Left ventricle myocardium inferior (tissue), 1 donor: Measurements from ENCODE around the gene PLA2G4A. TPM values are rescaled to one million over a fixed set of nuclear protein-coding genes. Genes with fewer than 3 reads are reported as not detected.
A peak's percentile ranks its signal among the peaks of the same experiment; 100 is the strongest.

Source experiments
- DNase-seq: peaks from one replicate; pipeline ENCODE4 v3.0.0-alpha.2; 2020
- H3K27ac ChIP-seq: fragments of 200-600 bp; replicated peaks from 2 replicates; pipeline ENCODE4 v1.8.0; 2021
- H3K27me3 ChIP-seq: fragments of 200-600 bp; 2 replicates; pipeline ENCODE4 v1.8.0; 2021; ENCODE audit warnings: low read depth
- H3K36me3 ChIP-seq: fragments of 200-600 bp; 2 replicates; pipeline ENCODE4 v1.8.0; 2021
- H3K4me1 ChIP-seq: fragments of 200-600 bp; 2 replicates; pipeline ENCODE4 v1.8.0; 2021
- H3K4me3 ChIP-seq: fragments of 200-600 bp; 2 replicates; pipeline ENCODE4 v1.8.0; 2021; ENCODE audit warnings: mild to moderate bottlenecking, moderate library complexity
- H3K9me3 ChIP-seq: fragments of 200-600 bp; replicated peaks from 2 replicates; pipeline ENCODE4 v1.8.0; 2021
- intact Hi-C: fragments of 100-400 bp; cut with micrococcal nuclease; formaldehyde crosslinking; loops from one replicate; pipeline ENCODE4 v1.11.0; 2022
- total RNA-seq: library from RNA; stranded (reverse); fragmentation: NEBNext Ultra II Directional; extraction: Animal tissue kit (Norgen Biotek cat#: 25700); gene quantifications from one replicate; pipeline ENCODE4 v1.2.1, GENCODE V29; 2021
- TF ChIP-seq, protein P1 (sequence below): fragments of 200-600 bp; IDR thresholded peaks from 2 replicates; pipeline ENCODE4 v1.8.0; 2021; ENCODE audit warnings: antibody characterized with exemption, mild to moderate bottlenecking, borderline replicate concordance
- donor health status: DM: no; HTN: yes; CAD: no; lungs with severe emphysema.

Gene PLA2G4A
- total RNA-seq, 1 donor from 2014 or later: 2.7 TPM

DNA sequence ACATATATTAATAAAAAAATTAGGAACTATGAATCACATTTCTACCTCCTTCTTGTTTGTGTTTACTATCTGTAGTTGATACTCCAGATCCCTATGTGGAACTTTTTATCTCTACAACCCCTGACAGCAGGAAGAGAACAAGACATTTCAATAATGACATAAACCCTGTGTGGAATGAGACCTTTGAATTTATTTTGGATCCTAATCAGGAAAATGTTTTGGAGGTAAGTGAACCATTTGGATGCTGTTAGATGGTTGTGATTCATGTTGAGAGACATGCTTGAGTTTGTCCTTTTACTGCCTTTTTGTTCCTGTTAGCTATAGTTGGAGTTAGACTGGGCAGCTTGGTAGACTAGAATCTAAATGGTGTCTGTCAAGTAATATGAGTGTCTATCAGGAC, 64.2 kb downstream of the PLA2G4A start:
- Histone ChIP-seq H3K27ac (no peak overlapping the region), H3K9me3 (no peaks in the 10 kb centered on the region)
- TF ChIP-seq, protein P1, sequence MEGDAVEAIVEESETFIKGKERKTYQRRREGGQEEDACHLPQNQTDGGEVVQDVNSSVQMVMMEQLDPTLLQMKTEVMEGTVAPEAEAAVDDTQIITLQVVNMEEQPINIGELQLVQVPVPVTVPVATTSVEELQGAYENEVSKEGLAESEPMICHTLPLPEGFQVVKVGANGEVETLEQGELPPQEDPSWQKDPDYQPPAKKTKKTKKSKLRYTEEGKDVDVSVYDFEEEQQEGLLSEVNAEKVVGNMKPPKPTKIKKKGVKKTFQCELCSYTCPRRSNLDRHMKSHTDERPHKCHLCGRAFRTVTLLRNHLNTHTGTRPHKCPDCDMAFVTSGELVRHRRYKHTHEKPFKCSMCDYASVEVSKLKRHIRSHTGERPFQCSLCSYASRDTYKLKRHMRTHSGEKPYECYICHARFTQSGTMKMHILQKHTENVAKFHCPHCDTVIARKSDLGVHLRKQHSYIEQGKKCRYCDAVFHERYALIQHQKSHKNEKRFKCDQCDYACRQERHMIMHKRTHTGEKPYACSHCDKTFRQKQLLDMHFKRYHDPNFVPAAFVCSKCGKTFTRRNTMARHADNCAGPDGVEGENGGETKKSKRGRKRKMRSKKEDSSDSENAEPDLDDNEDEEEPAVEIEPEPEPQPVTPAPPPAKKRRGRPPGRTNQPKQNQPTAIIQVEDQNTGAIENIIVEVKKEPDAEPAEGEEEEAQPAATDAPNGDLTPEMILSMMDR: no peak

DNA sequence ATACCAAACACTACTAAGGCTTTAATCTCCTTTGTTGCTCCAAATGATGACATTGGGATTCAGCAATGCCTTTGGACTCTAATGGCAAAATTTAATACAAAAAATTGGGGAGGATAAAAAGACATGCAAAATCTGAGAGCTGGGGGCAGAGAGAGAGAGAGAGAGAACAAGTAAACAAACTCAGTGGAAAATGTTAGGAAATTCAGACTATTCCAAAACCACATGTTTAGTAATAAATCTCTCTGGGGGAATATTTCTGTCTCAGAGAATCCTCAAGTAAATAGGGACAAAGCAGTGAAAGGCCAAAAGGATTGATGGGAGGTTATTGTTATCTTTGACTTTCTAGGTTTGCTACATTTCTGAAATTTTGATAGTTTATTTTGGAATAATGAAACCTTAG, 65.7 kb downstream of the PLA2G4A start:
- no peak overlapping the region for H3K4me3 ChIP-seq
- H3K9me3 ChIP-seq: no peaks in the 10 kb centered on the region
- TF ChIP-seq, protein P1: no peak
- intact Hi-C loops: no loop called here
- no peaks in the 10 kb centered on the region for H3K27me3 ChIP-seq
- H3K4me1 ChIP-seq: peaks cover 9% of the 10 kb centered on the region
- H3K36me3 ChIP-seq: no peaks in the 10 kb centered on the region
- DNase-seq: no peak
- H3K27ac ChIP-seq: peak overlapping the region; percentile 24

More for the DNA sequence above, 64.2 kb downstream of the PLA2G4A start:
- no peak overlapping the region for H3K4me3 ChIP-seq
- no peaks in the 10 kb centered on the region for H3K36me3 ChIP-seq
- intact Hi-C loops: no loop called here
- DNase-seq: no peak
- peaks cover 9% of the 10 kb centered on the region for H3K4me1 ChIP-seq
- H3K27me3 ChIP-seq: no peaks in the 10 kb centered on the region

DNA sequence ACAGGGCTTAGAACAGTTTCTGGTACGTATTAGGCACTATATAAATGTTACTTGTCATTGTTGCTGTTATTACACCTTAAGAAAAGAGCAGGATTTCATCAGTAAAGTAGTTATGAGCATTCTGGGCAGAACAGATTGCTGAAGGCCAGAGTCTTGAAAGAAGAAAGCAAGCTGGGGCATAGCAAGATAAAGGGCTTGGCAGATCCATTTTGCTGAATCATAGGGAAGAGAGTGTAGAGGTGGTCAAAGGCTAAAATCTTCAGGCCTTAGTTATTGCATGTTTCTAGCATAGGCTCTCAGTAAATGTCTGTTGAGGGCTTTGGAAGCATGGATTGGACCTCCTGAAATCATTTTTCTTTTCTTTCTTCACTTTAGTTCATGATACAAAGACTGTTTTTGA, 67.5 kb downstream of the PLA2G4A start:
- H3K36me3 ChIP-seq: no peaks in the 10 kb centered on the region
- no peak overlapping the region for H3K4me3 ChIP-seq
- TF ChIP-seq, protein P1: no peak
- H3K27ac ChIP-seq: peak overlapping the region; percentile 69
- H3K4me1 ChIP-seq: peaks cover 9% of the 10 kb centered on the region
- no peak for DNase-seq
- H3K9me3 ChIP-seq: no peaks in the 10 kb centered on the region
- H3K27me3 ChIP-seq: no peaks in the 10 kb centered on the region
- intact Hi-C loops: no loop called here

DNA sequence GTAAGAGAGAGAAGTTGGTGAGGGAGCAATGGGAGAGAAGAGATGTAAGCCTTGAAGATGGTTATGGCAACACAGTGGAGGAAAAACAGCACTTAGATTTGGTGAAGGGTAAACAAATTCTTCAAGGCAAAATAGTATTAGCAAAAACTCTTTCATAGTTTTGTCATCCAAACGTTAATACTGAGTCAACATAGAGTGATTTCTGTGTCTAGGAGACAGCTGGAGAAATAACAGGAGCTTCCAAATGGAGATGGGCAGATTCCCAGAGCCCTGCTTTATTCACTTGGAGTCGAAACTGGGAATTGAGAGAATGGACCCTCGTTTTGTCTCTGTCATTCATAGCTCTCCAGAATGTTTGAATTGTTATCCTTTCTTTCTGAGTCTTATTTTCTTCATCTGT, 68.3 kb downstream of the PLA2G4A start:
- Histone ChIP-seq H3K27ac (peak overlapping the region; percentile 69), H3K36me3 (no peaks in the 10 kb centered on the region), H3K4me3 (no peak overlapping the region), H3K9me3 (no peaks in the 10 kb centered on the region), H3K27me3 (no peaks in the 10 kb centered on the region), H3K4me1 (peaks cover 9% of the 10 kb centered on the region)
- DNase-seq: no peak
- TF ChIP-seq, protein P1: no peak
- intact Hi-C loops: no loop called here

DNA sequence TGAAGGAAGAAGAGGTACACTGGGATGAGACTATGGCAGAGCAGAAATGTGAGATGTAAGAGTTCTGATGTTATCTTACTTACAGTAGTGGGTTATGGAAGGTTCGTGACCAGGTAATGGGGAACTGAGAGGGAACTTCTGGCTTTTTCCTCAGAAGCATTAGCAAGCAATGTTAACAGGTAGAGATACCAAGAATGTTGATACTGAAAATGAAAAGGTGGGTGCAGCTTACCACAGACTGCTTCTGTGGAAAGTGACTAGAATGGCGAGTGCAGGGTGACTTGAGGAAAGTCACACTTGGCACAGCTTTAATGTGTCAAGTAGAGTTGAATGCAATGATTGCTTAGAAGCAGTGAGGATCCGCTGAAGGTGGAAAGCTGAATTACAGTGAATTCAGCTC, 70.8 kb downstream of the PLA2G4A start:
- Histone ChIP-seq H3K4me3 (no peak overlapping the region), H3K4me1 (peaks cover 5% of the 10 kb centered on the region), H3K27me3 (no peaks in the 10 kb centered on the region), H3K9me3 (no peaks in the 10 kb centered on the region), H3K36me3 (no peaks in the 10 kb centered on the region), H3K27ac (peak overlapping the region; percentile 37)
- no peak for DNase-seq
- intact Hi-C loops: no loop called here
- TF ChIP-seq, protein P1: no peak

DNA sequence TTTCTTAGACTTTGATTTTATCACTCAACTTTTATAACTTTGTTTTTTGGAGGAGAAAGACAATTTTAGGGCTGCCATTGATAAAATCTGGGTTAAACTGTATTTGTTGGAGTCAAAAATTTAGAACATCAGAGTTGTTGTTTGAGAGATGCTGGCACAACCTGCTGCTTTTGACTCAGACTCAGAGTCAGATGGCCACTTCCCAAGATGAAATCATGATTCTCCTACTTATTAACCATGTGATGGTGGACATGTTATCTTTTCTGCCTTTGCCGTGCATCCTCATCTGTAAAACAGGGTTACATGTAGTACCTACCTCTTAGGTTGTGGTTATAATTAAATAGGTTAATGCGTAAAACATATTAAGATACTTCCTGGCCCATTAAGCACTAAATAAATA, 71.2 kb downstream of the PLA2G4A start:
- H3K4me1 ChIP-seq: peaks cover 5% of the 10 kb centered on the region
- H3K9me3 ChIP-seq: no peaks in the 10 kb centered on the region
- H3K27me3 ChIP-seq: no peaks in the 10 kb centered on the region
- TF ChIP-seq, protein P1: no peak
- H3K36me3 ChIP-seq: no peaks in the 10 kb centered on the region
- H3K27ac ChIP-seq: peak overlapping the region; percentile 37
- DNase-seq: no peak
- intact Hi-C loops: no loop called here
- no peak overlapping the region for H3K4me3 ChIP-seq
